Psoas muscle (tissue), 8 donors: ENCODE measurements around the gene SUPT4H1. TPM values are rescaled to one million over a fixed set of nuclear protein-coding genes. Genes with fewer than 3 reads are reported as not detected.

Source experiments
- ATAC-seq, 4 donors: fragments of 200-7000 bp; cut with Tn5 transposase; one replicate each; pipeline ENCODE4 v1.9.1; 2020; ENCODE audit warnings: moderate library complexity in 3 of 4, mild to moderate bottlenecking in 2 of 4
- DNase-seq, 2 donors: peaks; one replicate each; pipeline ENCODE4 v3.0.0-alpha.2; 2020
- H3K27ac ChIP-seq: fragments of 200-600 bp; one replicate; pipeline ENCODE4 v1.8.0; 2022
- H3K27me3 ChIP-seq, 3 donors: fragments of 200-600 bp in 1 of 3; one replicate each; pipeline versions ENCODE4 v1.6.1 to v1.8.0; 2013 to 2022; ENCODE audit warnings: low read length in 2 of 3, mild to moderate bottlenecking in 2 of 3, moderate library complexity in 1 of 3; ENCODE audit not compliant: insufficient read depth in 3 of 3
- H3K36me3 ChIP-seq, 2 donors: fragments of 200-600 bp in 1 of 2; one replicate each; pipeline versions ENCODE4 v1.6.1 to v1.8.0; 2013 to 2022; ENCODE audit warnings: low read depth in 1 of 2, mild to moderate bottlenecking in 1 of 2, moderate library complexity in 1 of 2; ENCODE audit not compliant: insufficient read depth in 1 of 2
- H3K4me1 ChIP-seq: fragments of 200-600 bp; one replicate; pipeline ENCODE4 v1.8.0; 2022
- H3K4me3 ChIP-seq: fragments of 200-600 bp; one replicate; pipeline ENCODE4 v1.8.0; 2022; ENCODE audit warnings: mild to moderate bottlenecking
- H3K9me3 ChIP-seq: fragments of 200-600 bp; one replicate; pipeline ENCODE4 v1.8.0; 2022
- WGBS, 3 donors: extraction: QIAGEN DNeasy Blood & Tissue Kit; methylation state at CpG; one replicate each; pipeline versions ENCODE4 v1.1.6 to v1.1.7; 2013; 5-methylcytosine and 5-hydroxymethylcytosine counted together
- intact Hi-C, 2 donors: fragments of 100-400 bp; cut with DNase I; formaldehyde crosslinking; loops; one replicate each; pipeline versions ENCODE4 v1.11.0 to v1.14.2; 2022
- polyA plus RNA-seq, 3 donors: library from polyadenylated mRNA; stranded (reverse); fragments of 200-250 nt; gene quantifications; one replicate each; pipeline ENCODE4 v1.2.3, GENCODE V29; 2013
- total RNA-seq, 4 donors: library from RNA; stranded (reverse); fragmentation: NEBNext Ultra II Directional in 2 of 4; extraction: Animal tissue kit (Norgen Biotek cat#: 25700) in 2 of 4; gene quantifications; one replicate each; pipeline versions ENCODE4 v1.2.1 to v1.2.4, GENCODE V29; 2021 to 2023
- TF ChIP-seq, protein P1 (sequence below): fragments of 200-600 bp; IDR thresholded peaks from one replicate; pipeline ENCODE4 v1.8.0; 2022; ENCODE audit warnings: antibody characterized with exemption
- donor health status: healthy with polysubstance abuse.
- donor health status: DM: no; HTN: no; CAD: no; lungs with moderate emphysema.
- donor health status: Bipolar disorder and iron deficiency.
- donor health status: healthy.
- donor health status: DM: yes; HTN: yes; CAD: no.
- donor health status: DM: no; HTN: no; CAD: no.
- donor health status: DM: no; HTN: no; CAD: no.
- donor health status: DM: yes; HTN: yes; CAD: no.

Gene SUPT4H1
- total and polyA plus RNA-seq, 7 donors = 52.1 to 86.8 (median 58.2) TPM

- no peak overlapping the region for H3K4me3 ChIP-seq
- ATAC-seq (no peak), DNase-seq (no peak)
- H3K36me3 ChIP-seq = no peaks in the 10 kb centered on the region
- intact Hi-C loops = no loop called here
- H3K9me3 ChIP-seq = no peaks in the 10 kb centered on the region
- H3K4me1 ChIP-seq = no peaks in the 10 kb centered on the region
- H3K27ac ChIP-seq = no peak overlapping the region
- TF ChIP-seq, protein P1, sequence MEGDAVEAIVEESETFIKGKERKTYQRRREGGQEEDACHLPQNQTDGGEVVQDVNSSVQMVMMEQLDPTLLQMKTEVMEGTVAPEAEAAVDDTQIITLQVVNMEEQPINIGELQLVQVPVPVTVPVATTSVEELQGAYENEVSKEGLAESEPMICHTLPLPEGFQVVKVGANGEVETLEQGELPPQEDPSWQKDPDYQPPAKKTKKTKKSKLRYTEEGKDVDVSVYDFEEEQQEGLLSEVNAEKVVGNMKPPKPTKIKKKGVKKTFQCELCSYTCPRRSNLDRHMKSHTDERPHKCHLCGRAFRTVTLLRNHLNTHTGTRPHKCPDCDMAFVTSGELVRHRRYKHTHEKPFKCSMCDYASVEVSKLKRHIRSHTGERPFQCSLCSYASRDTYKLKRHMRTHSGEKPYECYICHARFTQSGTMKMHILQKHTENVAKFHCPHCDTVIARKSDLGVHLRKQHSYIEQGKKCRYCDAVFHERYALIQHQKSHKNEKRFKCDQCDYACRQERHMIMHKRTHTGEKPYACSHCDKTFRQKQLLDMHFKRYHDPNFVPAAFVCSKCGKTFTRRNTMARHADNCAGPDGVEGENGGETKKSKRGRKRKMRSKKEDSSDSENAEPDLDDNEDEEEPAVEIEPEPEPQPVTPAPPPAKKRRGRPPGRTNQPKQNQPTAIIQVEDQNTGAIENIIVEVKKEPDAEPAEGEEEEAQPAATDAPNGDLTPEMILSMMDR = no peak
- H3K27me3 ChIP-seq = no peaks in the 10 kb centered on the region
- WGBS, 3 donors = 53 to 63% (median 62%) methylated on average over 8 of the region's 8 CpGs
Measured at GRCh38 chr17:58378733-58379510, 26.9 kb upstream of the SUPT4H1 start.

- no peak for DNase-seq
- intact Hi-C loops = no loop called here
Measured at GRCh38 chr17:58377661-58378060, 25.7 kb upstream of the SUPT4H1 start.

DNA sequence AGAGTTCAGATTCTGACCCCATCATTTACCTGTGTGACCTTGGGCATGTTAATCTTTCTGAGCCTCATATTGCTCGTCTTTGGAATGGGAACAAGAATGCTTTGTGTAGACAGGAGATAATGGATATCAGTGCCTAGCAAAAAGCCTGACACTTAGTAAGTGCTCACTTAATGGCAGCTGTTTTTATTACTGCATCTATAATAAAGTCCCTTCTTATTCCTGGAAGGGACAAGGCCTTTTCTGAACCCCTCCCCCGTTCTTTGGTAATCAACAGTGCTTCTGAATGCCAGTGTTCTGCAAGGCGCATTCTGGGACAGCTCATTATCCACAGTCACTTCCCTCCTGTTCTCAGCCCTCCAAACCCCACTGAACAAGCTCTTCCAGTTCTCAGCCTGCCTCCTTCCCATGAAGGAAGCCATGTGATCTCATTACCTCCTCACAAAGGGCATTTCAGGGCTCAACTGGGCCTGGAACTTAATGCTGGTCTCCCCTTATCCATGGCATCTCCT is 25.1 kb upstream of the SUPT4H1 start:
- ATAC-seq (no peak), DNase-seq (no peak)
- intact Hi-C loops = no loop called here
- Histone ChIP-seq H3K36me3 (no peaks in the 10 kb centered on the region), H3K4me3 (no peak overlapping the region), H3K27ac (no peak overlapping the region), H3K4me1 (no peaks in the 10 kb centered on the region), H3K27me3 (no peaks in the 10 kb centered on the region), H3K9me3 (no peaks in the 10 kb centered on the region)
- WGBS, 3 donors = 74 to 83% (median 80%) methylated on average over 3 of the region's 3 CpGs
- TF ChIP-seq, protein P1 = no peak

More at GRCh38 chr17:58377661-58378060, 25.7 kb upstream of the SUPT4H1 start:
- H3K4me3 ChIP-seq = no peak overlapping the region
- ATAC-seq = no peak
- no peak overlapping the region for H3K27ac ChIP-seq
- no peaks in the 10 kb centered on the region for H3K9me3 ChIP-seq
- H3K36me3 ChIP-seq = no peaks in the 10 kb centered on the region
- WGBS, 3 donors = 80 to 85% (median 82%) methylated on average over 5 of the region's 5 CpGs
- TF ChIP-seq, protein P1 = no peak
- no peaks in the 10 kb centered on the region for H3K27me3 ChIP-seq
- H3K4me1 ChIP-seq = no peaks in the 10 kb centered on the region

DNA sequence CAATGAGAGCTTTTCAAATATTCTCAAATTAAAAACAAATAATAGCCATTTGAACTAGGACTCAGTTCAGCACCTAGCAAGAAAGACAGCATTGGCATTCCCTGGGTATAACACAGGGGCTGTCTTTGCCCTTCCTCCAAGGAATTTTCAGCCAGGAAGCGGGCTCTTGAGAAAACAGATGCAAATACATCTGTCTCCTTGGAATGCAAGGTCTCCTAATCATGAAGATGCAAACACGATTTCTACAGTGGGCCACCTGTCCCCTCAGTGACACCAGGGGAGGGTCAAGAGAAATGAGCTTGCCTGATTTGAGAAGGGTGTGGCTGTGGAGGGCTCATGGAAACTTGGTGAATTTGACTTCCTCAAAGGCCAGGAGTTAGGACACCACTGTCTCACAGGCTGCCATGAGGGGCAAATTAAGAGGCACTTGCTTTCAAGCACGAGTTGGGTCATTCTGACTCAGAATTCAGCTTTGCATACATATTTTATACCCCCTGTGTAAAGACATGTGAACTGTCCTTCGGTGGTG is 24.5 kb upstream of the SUPT4H1 start:
- Histone ChIP-seq H3K9me3 (no peaks in the 10 kb centered on the region), H3K27me3 (no peaks in the 10 kb centered on the region), H3K4me3 (no peak overlapping the region), H3K36me3 (no peaks in the 10 kb centered on the region), H3K4me1 (no peaks in the 10 kb centered on the region), H3K27ac (no peak overlapping the region)
- ATAC-seq (no peak), DNase-seq (no peak)
- 53 to 58% (median 55%) methylated on average over 4 of the region's 4 CpGs for WGBS, 3 donors
- intact Hi-C loops = no loop called here
- TF ChIP-seq, protein P1 = no peak
